GM15510 (cell line): ENCODE data around the gene AP3B2.

Experiments used
- POLR2A ChIP-seq: IDR thresholded peaks from 3 replicates; pipeline ENCODE4 v1.6.1; 2011; ENCODE audit warnings: borderline replicate concordance; ENCODE audit not compliant: insufficient read length; ENCODE audit errors: extremely low read depth

Gene AP3B2

DNA sequence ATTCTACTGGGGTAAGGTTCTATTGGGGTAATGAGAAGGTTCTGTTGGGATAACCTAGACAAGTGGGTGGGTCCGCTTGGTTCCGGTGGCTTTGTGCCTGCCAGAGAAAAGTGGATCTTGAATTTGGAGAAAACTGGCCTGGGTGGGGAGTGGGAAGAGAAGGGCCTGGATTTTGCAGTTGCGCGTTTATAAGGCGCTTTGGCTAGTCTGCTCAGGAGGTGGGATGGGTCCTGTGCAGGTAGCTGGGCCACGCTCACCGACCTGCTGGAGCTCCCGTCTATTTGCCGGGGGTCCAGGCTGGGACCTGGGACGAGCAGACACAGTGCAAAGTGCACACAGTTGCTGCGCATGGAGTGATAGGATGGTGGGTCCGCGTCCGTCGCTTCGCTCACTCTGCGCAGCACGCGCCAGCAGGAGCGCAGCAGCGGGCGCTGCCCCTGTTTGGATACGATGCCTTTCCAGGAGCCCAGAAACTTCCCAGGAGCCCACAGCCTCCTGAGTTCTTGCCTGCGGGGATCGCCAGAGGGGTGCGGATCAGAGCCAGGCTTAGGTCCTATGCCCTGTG, 1.3 kb upstream of the AP3B2 start:
- no peak for TF ChIP-seq POLR2A

DNA sequence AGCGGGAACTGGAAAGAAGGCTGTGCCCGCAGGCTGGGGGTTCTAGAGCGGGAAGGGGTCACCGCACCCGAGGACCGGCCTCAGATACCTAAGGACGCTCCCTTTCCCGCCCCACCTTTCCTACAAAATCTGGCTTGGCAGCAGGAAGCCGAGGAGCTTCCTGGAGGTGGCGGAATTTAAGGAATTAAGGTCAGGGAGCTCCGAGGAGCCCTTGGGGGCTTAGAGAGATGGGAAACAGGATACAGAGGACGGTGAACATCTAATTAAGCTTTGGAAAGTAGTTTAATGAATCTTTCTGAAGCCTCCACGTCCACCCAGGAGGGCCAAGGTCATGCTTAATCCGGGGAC, 507 bp upstream of the AP3B2 start:
- no peak for TF ChIP-seq POLR2A

DNA sequence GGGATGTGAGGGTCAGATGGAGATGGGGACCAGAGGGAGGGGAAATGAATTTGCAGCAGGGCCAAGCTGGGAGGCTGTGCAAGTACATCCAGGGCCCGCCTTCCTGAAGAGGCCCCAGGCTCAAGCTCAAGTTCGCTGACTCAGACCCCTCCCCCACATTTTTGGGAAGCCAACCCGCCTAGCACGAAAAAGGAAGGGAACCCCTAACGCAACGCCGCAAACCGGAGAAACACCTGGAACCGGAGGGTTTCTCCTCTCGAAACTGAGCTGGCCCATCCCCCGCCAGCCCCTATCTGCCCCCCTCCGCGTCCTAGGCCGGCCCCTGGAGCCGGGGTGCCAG, 624 bp downstream of the AP3B2 start:
- no peak for TF ChIP-seq POLR2A

DNA sequence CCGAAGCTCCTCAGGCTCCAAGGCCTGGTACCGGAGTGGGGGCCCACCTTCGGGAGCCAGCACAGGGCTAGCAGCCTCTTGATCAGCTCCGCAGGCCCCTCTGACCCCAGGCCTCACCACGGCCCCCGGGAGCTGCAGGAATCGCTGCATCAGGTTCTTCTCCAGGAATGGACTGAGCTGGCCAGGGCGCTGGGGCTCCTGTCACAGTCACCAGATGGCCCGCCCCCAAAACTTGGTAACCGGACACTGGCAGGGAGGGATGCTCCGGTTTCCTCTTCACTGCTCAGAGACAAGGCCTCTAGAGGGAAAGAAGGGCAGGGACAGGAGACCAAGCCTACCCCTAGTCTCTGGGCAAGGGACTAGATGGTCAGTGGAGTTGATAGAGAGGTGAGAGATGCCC, 9.9 kb downstream of the AP3B2 start:
- TF ChIP-seq POLR2A, result no peak

DNA sequence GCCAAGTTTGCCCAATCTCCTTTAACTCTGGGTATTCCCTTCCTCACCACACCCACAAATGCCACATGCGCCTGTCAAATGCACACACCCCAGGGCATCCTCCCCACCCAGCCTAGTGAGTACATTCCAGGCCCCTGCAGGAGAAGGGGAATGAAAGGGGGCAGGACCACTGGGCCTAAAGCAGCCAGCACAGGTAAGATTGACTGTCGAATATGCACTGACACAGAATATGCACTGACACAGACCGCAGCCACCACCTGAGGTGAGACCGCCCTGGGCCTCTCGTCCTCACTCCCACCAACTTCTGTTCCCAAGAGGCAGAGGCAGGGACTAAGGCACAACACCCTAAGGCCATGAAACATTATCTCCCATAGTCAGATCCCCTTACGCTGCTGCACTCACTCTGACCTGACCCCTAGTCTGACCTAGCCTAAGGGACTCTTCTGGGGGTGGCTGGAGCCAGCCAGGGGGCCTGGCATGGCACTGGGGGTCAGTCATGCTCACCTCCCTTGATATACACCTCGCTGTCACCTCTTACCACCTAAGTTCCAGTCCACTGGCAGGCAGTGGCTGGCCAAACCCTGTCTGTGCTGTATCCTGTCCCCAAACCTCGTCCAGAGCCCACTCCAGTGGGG, 10.8 kb downstream of the AP3B2 start:
- no peak for TF ChIP-seq POLR2A

DNA sequence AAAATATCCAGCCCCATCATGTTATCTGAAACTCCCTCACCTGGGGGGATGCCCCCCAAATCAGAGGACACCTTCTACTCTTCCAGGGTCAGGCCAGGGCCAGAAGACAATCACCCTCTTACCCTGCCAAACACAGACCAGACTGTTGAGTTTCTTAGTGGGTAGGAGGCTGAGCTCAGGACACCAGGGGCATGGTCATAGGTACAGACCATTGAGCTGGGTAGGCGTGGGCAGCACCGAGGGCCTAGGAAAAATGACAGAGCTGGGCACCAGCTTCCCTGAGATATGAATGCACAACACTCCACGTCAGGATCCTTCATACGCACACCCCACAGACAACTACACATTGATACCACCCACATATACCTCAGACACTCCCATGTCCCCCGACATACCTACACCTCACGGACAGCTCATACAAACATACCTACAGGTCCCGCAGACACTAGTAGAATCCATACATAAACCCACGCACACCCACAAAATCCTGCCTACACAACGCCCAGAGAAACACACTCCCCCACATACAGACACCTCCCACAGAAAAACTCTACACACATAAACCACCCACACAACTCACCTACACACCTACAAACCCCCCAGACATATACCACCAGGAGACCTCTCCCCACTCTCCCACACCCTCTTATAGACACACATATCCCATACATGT, 11.8 kb downstream of the AP3B2 start:
- TF ChIP-seq POLR2A, result no peak

DNA sequence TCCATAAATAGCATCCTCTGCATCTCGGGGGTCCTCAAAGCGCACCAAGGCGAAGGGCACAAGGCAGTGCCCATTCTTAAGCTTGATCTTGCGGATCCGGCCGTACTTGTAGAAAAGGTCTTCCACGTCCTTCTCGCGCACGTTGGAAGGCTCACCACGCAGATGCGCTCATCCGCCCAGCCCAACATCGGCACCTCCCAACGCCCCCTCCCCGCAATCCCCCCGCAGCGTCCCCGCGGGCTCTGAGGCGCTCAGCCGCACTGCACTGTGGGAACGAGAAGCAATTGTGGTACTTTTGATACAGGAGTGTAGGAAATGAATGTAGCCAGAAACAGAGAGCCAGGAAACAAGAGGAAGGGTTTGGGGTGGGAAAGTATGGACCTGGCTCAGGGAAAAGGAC, 17.5 kb downstream of the AP3B2 start:
- no peak for TF ChIP-seq POLR2A

DNA sequence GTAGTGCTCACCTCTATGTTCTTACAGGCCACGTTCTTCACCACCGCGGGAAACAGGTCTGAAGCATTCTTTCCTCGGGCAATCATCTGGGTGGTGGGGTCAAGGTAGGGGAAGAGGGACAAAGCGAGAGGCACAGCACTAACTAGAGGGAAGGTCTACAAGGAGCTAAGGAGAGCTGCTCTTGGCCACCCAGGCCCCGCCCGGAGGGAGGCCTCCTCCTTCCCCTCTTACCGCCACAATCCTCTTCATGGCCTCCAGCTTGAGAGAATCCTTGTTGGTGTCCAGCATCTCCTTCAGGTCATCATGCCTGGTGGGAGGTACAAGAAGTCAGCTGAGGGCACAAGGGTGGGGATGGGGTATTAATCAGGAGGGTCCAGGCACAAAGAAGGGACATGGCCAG, 20.5 kb downstream of the AP3B2 start:
- TF ChIP-seq POLR2A, result no peak

DNA sequence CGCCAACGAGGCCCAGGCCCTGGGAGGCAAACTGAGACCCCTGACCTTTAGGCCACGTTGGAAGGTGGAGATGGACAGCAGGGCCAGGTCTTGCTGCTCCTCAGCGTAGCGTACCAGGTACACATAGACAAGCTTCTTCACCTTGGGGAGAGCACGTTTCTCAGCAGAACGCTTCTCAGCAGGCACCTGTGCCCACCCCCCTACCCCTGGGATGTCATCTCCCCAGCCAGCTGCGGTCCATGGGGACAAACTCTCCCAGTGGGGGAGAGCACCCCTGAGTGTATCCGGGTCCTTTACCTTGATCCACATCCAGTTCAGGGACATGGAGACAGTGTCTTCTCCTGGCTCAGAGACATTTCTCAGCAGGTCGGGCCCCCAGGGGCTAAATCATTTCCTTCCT, 21.0 kb downstream of the AP3B2 start:
- no peak for TF ChIP-seq POLR2A

DNA sequence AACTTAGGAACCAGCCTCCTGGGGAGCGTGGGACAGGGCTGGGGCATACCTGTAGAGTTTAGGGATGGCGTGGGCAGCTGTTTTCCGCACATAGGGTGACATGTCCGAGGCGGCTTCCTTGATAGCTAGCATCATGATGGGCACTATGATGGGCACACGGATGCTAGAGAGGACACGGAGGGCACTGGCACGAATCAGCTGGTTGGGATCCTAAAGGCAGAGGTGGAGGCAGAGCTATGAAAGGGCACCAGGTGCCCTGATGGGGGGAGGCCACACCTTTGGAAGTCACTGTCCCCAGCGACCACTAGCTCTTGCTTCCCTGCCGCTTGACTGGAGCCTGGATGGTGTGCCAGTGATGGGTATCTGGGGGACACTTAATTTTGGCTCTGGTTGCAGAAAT, 28.3 kb downstream of the AP3B2 start:
- TF ChIP-seq POLR2A, result no peak

DNA sequence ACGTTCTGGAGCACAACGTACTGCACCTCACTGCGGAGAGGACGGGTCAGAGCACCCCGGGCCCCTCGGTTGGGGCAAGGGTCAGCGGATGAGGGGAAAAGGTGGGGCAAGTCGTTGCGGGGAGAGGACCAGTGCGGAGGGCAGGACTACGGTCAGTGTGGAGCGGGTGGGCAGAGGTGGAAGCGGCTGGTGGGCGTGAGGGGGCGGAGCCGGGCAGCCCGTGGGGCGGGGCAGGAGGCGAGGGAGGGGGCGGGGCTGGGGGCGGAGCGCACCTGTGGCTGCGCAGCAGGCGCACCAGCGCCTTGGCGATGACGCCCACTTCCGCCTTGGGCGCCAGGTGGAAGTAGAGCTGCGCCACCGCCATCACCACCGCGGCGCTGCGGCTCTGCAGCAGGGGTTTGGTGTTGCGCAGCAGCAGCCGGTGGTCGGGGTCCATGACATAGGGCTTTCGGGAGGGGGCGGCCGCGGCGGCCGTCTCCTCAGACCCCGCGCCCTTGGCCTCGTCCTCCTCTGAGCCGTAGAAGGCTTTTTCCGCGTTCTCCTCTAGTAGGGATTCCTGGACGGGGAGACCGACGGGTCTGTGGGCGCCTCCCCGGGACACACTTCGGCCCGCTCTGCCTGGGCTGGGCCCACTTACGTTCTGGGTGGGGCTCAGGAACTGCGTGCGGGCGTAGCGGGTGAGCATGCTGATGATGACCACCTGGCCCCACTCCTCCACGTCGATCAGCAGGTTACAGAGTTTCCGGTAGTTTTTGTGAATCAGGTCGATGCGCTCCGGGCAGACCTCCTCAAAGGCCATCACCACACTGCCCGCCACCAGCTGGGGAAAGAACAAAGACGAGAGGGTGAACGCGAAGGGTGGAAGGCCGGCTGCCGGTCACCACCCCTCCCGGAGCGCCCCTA, 29.2 kb downstream of the AP3B2 start:
- TF ChIP-seq POLR2A, result peak; percentile 49

DNA sequence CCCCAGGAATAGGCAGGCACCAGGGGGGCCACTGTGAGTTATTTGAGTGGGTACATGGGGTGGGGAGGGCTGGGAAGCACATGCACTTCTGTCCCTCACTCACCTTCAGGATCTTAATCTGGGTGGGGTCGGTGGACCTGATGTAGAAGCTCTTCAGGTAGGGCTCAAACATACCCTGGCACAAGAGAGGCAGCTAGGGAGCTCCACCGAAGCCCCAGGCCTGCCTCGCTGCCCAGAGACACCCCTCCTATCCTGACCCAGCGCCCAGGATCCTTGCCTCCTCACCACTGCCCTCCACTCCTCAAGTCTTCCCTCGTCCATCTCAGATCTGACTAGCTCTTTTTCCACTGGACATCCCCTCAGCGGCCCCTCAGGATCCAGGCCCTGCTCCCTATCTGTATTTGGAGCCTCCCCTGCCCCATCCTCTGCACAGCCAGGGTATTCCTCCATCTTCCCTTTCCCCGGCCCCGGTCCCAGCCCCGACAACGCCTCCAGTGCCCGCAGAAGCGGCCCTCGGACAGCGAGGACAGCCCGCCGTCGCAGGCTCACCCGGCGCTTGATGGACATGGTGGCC, 30.0 kb downstream of the AP3B2 start:
- TF ChIP-seq POLR2A, result no peak

DNA sequence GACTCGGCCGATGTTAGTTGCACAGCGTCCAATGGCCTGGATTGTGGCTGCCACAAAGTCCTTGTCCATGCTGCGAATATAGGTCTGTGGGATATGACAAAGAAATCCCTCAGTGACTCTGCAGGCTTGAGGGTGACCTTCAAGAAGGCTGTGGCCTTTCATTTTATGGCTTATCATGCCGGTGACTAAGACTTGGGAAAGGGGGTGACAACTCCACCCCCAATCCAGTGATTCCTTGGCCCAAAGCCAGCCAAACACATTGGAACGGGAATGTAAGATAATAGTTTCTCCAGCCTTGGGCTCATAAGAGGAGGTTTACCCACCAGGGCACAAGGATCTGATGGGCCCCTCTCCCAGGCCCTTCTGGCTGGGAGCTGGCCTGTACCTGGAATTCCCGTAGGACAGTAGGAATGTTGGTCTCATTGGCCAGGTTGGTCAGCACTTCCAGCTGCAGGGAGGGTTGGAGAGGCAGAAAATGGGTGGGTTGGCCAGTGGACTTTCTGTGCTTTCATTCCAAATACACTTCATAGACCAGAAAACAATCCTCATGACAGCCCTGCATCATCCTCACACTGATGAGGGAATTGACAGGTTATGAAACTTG, 31.9 kb downstream of the AP3B2 start:
- TF ChIP-seq POLR2A, result no peak

DNA sequence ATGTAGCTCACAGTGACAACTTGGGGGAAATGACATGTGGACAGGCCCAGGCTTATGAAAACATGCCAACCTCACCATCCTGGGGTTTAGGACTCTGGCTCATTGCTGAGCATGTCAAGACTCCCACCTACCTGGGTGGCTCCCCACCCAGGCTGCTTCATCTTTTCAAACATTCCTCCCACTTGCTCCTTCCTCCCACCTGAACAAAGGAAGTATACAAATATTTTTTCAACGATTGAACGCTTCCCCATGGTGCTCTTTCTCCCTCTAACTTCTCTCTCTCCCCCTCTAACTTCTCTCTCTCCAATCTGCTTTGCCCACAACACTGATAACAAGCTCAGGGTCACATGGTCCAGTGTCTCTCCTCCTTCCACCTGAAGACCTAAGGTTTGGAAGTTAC, 34.8 kb downstream of the AP3B2 start:
- no peak for TF ChIP-seq POLR2A

DNA sequence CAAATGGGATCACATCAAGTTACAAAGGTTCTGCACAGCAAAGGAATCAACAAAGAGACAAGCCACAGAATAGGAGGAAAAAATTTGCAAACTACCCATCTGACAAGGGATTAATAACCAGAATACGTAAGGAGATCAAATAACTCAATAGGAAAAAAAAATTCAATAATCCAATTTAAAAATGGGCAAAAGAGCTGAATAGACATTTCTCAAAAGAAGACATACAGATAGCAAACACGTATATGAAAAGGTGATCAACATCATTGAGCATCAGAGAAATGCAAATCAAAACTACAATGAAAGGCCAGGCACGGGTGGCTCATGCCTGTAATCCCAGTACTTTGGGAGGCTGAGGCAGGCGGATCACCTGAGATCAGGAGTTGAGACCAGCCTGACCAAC, 39.0 kb downstream of the AP3B2 start:
- no peak for TF ChIP-seq POLR2A
